Measurements from ENCODE around the gene TJP3.

TJP3 gene

GRCh38 chr19:3672993-3673392, 35.2 kb upstream of the TJP3 start:
- no peaks in the 10 kb centered on the region; the same call in 1 of the 2 replicates for H3K36me3 ChIP-seq (ENCODE audit: control insufficient read depth, insufficient read depth, low read length)
- no peaks in the 10 kb centered on the region for H3K9me3 ChIP-seq (ENCODE audit: control insufficient read depth, insufficient read depth, low read length)
- DNase-seq (ENCODE audit: low read depth, low spot score) = no peak
- no peak overlapping the region for H3K27ac ChIP-seq (ENCODE audit: low read length)
- H3K27me3 ChIP-seq (ENCODE audit: control insufficient read depth, insufficient read depth, low read length) = no peaks in the 10 kb centered on the region
- peaks cover 4% of the 10 kb centered on the region; the same call in 1 of the 2 replicates for H3K4me1 ChIP-seq (ENCODE audit: control insufficient read depth, insufficient read depth, low read length)
- H3K4me3 ChIP-seq (ENCODE audit: low read length) = no peak overlapping the region
- WGBS (ENCODE audit: insufficient coverage, insufficient read length) = no CpG with 5 or more reads among the region's 13 CpGs

GRCh38 chr19:3673506-3674439, 34.4 kb upstream of the TJP3 start:
- Histone ChIP-seq H3K27me3 (ENCODE audit: control insufficient read depth, insufficient read depth, low read length) (no peaks in the 10 kb centered on the region), H3K4me1 (ENCODE audit: control insufficient read depth, insufficient read depth, low read length) (peaks cover 4% of the 10 kb centered on the region; the same call in 1 of the 2 replicates), H3K36me3 (ENCODE audit: control insufficient read depth, insufficient read depth, low read length) (no peaks in the 10 kb centered on the region; the same call in 1 of the 2 replicates), H3K4me3 (ENCODE audit: low read length) (no peak overlapping the region), H3K27ac (ENCODE audit: low read length) (no peak overlapping the region), H3K9me3 (ENCODE audit: control insufficient read depth, insufficient read depth, low read length) (no peaks in the 10 kb centered on the region)
- DNase-seq (ENCODE audit: low read depth, low spot score) = no peak
- WGBS (ENCODE audit: insufficient coverage, insufficient read length) = no CpG with 5 or more reads among the region's 34 CpGs

- no peak for DNase-seq (ENCODE audit: low read depth, low spot score)
- Histone ChIP-seq H3K9me3 (ENCODE audit: control insufficient read depth, insufficient read depth, low read length) (no peaks in the 10 kb centered on the region), H3K27ac (ENCODE audit: low read length) (no peak overlapping the region), H3K4me1 (ENCODE audit: control insufficient read depth, insufficient read depth, low read length) (peaks cover 4% of the 10 kb centered on the region; the same call in 1 of the 2 replicates), H3K4me3 (ENCODE audit: low read length) (no peak overlapping the region), H3K27me3 (ENCODE audit: control insufficient read depth, insufficient read depth, low read length) (no peaks in the 10 kb centered on the region), H3K36me3 (ENCODE audit: control insufficient read depth, insufficient read depth, low read length) (no peaks in the 10 kb centered on the region; the same call in 1 of the 2 replicates)
- no CpG with 5 or more reads among the region's 13 CpGs for WGBS (ENCODE audit: insufficient coverage, insufficient read length)
Observed at GRCh38 chr19:3674784-3675543, 33.2 kb upstream of the TJP3 start.

- no peak overlapping the region for H3K4me3 ChIP-seq (ENCODE audit: low read length)
- H3K27me3 ChIP-seq (ENCODE audit: control insufficient read depth, insufficient read depth, low read length) = no peaks in the 10 kb centered on the region
- no peaks in the 10 kb centered on the region for H3K36me3 ChIP-seq (ENCODE audit: control insufficient read depth, insufficient read depth, low read length)
- no peaks in the 10 kb centered on the region for H3K9me3 ChIP-seq (ENCODE audit: control insufficient read depth, insufficient read depth, low read length)
- peaks cover 6% of the 10 kb centered on the region for H3K4me1 ChIP-seq (ENCODE audit: control insufficient read depth, insufficient read depth, low read length)
- DNase-seq (ENCODE audit: low read depth, low spot score) = no peak
- WGBS (ENCODE audit: insufficient coverage, insufficient read length) = 100% methylated on average over 3 of the region's 3 CpGs
- no peak overlapping the region for H3K27ac ChIP-seq (ENCODE audit: low read length)
Observed at GRCh38 chr19:3678188-3678587, 30.0 kb upstream of the TJP3 start.

GRCh38 chr19:3679138-3679537, 29.0 kb upstream of the TJP3 start:
- no peak overlapping the region for H3K27ac ChIP-seq (ENCODE audit: low read length)
- no peaks in the 10 kb centered on the region for H3K36me3 ChIP-seq (ENCODE audit: control insufficient read depth, insufficient read depth, low read length)
- no CpG with 5 or more reads among the region's 12 CpGs for WGBS (ENCODE audit: insufficient coverage, insufficient read length)
- DNase-seq (ENCODE audit: low read depth, low spot score) = no peak
- H3K27me3 ChIP-seq (ENCODE audit: control insufficient read depth, insufficient read depth, low read length) = no peaks in the 10 kb centered on the region
- H3K4me1 ChIP-seq (ENCODE audit: control insufficient read depth, insufficient read depth, low read length) = peaks cover 12% of the 10 kb centered on the region
- H3K9me3 ChIP-seq (ENCODE audit: control insufficient read depth, insufficient read depth, low read length) = no peaks in the 10 kb centered on the region
- no peak overlapping the region for H3K4me3 ChIP-seq (ENCODE audit: low read length)

- H3K9me3 ChIP-seq (ENCODE audit: control insufficient read depth, insufficient read depth, low read length) = no peaks in the 10 kb centered on the region
- H3K4me1 ChIP-seq (ENCODE audit: control insufficient read depth, insufficient read depth, low read length) = peaks cover 12% of the 10 kb centered on the region
- no peak for DNase-seq (ENCODE audit: low read depth, low spot score)
- no peak overlapping the region for H3K27ac ChIP-seq (ENCODE audit: low read length)
- WGBS (ENCODE audit: insufficient coverage, insufficient read length) = no CpG with 5 or more reads among the region's 13 CpGs
- H3K36me3 ChIP-seq (ENCODE audit: control insufficient read depth, insufficient read depth, low read length) = no peaks in the 10 kb centered on the region
- H3K27me3 ChIP-seq (ENCODE audit: control insufficient read depth, insufficient read depth, low read length) = no peaks in the 10 kb centered on the region
- H3K4me3 ChIP-seq (ENCODE audit: low read length) = no peak overlapping the region
Observed at GRCh38 chr19:3679581-3679980, 28.6 kb upstream of the TJP3 start.

GRCh38 chr19:3680939-3681338, 27.2 kb upstream of the TJP3 start:
- WGBS (ENCODE audit: insufficient coverage, insufficient read length) = no CpG with 5 or more reads among the region's 12 CpGs
- Histone ChIP-seq H3K4me3 (ENCODE audit: low read length) (no peak overlapping the region), H3K36me3 (ENCODE audit: control insufficient read depth, insufficient read depth, low read length) (no peaks in the 10 kb centered on the region), H3K27ac (ENCODE audit: low read length) (no peak overlapping the region), H3K4me1 (ENCODE audit: control insufficient read depth, insufficient read depth, low read length) (peaks cover 12% of the 10 kb centered on the region), H3K9me3 (ENCODE audit: control insufficient read depth, insufficient read depth, low read length) (no peaks in the 10 kb centered on the region), H3K27me3 (ENCODE audit: control insufficient read depth, insufficient read depth, low read length) (no peaks in the 10 kb centered on the region)
- DNase-seq (ENCODE audit: low read depth, low spot score) = no peak

GRCh38 chr19:3682286-3682685, 25.9 kb upstream of the TJP3 start:
- Histone ChIP-seq H3K4me1 (ENCODE audit: control insufficient read depth, insufficient read depth, low read length) (peaks cover 13% of the 10 kb centered on the region), H3K4me3 (ENCODE audit: low read length) (no peak overlapping the region), H3K27ac (ENCODE audit: low read length) (no peak overlapping the region), H3K27me3 (ENCODE audit: control insufficient read depth, insufficient read depth, low read length) (no peaks in the 10 kb centered on the region), H3K36me3 (ENCODE audit: control insufficient read depth, insufficient read depth, low read length) (no peaks in the 10 kb centered on the region), H3K9me3 (ENCODE audit: control insufficient read depth, insufficient read depth, low read length) (no peaks in the 10 kb centered on the region)
- WGBS (ENCODE audit: insufficient coverage, insufficient read length) = no CpG with 5 or more reads among the region's 10 CpGs
- DNase-seq (ENCODE audit: low read depth, low spot score) = no peak

- Histone ChIP-seq H3K27me3 (ENCODE audit: control insufficient read depth, insufficient read depth, low read length) (no peaks in the 10 kb centered on the region), H3K27ac (ENCODE audit: low read length) (no peak overlapping the region), H3K9me3 (ENCODE audit: control insufficient read depth, insufficient read depth, low read length) (no peaks in the 10 kb centered on the region), H3K4me3 (ENCODE audit: low read length) (no peak overlapping the region), H3K36me3 (ENCODE audit: control insufficient read depth, insufficient read depth, low read length) (no peaks in the 10 kb centered on the region; the same call in 1 of the 2 replicates), H3K4me1 (ENCODE audit: control insufficient read depth, insufficient read depth, low read length) (peaks cover 16% of the 10 kb centered on the region)
- WGBS (ENCODE audit: insufficient coverage, insufficient read length) = no CpG with 5 or more reads among the region's 17 CpGs
- no peak for DNase-seq (ENCODE audit: low read depth, low spot score)
Observed at GRCh38 chr19:3682741-3683404, 25.3 kb upstream of the TJP3 start.

GRCh38 chr19:3683405-3684053, 24.7 kb upstream of the TJP3 start:
- no peaks in the 10 kb centered on the region for H3K9me3 ChIP-seq (ENCODE audit: control insufficient read depth, insufficient read depth, low read length)
- no peak for DNase-seq (ENCODE audit: low read depth, low spot score)
- WGBS (ENCODE audit: insufficient coverage, insufficient read length) = no CpG with 5 or more reads among the region's 26 CpGs
- peaks cover 16% of the 10 kb centered on the region for H3K4me1 ChIP-seq (ENCODE audit: control insufficient read depth, insufficient read depth, low read length)
- no peak overlapping the region for H3K4me3 ChIP-seq (ENCODE audit: low read length)
- no peaks in the 10 kb centered on the region; the same call in 1 of the 2 replicates for H3K36me3 ChIP-seq (ENCODE audit: control insufficient read depth, insufficient read depth, low read length)
- H3K27ac ChIP-seq (ENCODE audit: low read length) = no peak overlapping the region
- H3K27me3 ChIP-seq (ENCODE audit: control insufficient read depth, insufficient read depth, low read length) = no peaks in the 10 kb centered on the region
